H1 (cell line): Measurements from ENCODE around the gene ITIH1. TPM values are rescaled to one million over a fixed set of nuclear protein-coding genes. Genes with fewer than 3 reads are reported as not detected.

Experiments used
- CTCF ChIA-PET: fragments of 300-600 bp; sonication (Branson Sonifier 250); formaldehyde crosslinking; loops from one replicate; lab custom pipeline; 2021; ENCODE audit not compliant: partially characterized antibody; lab: Charles Lee
- POLR2A ChIA-PET: fragments of 300-600 bp; sonication (Branson Sonifier 250); formaldehyde crosslinking; loops from one replicate; lab custom pipeline; 2021; ENCODE audit warnings: inconsistent platforms; ENCODE audit not compliant: partially characterized antibody; lab: Charles Lee
- DNase-seq, 2 experiments: peaks; one replicate each; pipeline versions ENCODE4 v3.0.0 to v3.0.0-alpha.2; 2010 to 2022; ENCODE audit warnings: low spot score in 2 of 2, low read depth in 1 of 2, mixed read lengths in 1 of 2
- FAIRE-seq: peaks from 2 replicates; lab custom pipeline; 2011; peaks lifted over from hg19 to GRCh38; lab: Jason Lieb, UNC
- H2AFZ ChIP-seq: 2 replicates; pipeline ENCODE4 v1.8.1; 2012; ENCODE audit warnings: low read length, inconsistent platforms
- H2AK5ac ChIP-seq: 2 replicates; pipeline ENCODE4 v1.6.1; 2013; ENCODE audit warnings: low read depth, low read length
- H2BK120ac ChIP-seq: replicated peaks from 2 replicates; pipeline ENCODE3; 2013; ENCODE audit warnings: low read depth, low read length, inconsistent platforms
- H2BK12ac ChIP-seq: 2 replicates; pipeline ENCODE4 v1.6.1; 2013; ENCODE audit warnings: low read depth, low read length
- H2BK15ac ChIP-seq: 2 replicates; pipeline ENCODE4 v1.6.1; 2013; ENCODE audit warnings: low read length
- H2BK20ac ChIP-seq: 2 replicates; pipeline ENCODE4 v1.6.1; 2013; ENCODE audit warnings: low read length
- H2BK5ac ChIP-seq: 2 replicates; pipeline ENCODE4 v1.6.1; 2013; ENCODE audit warnings: low read depth, low read length
- H3K14ac ChIP-seq: 2 replicates; pipeline ENCODE4 v1.6.1; 2013; ENCODE audit warnings: inconsistent platforms; ENCODE audit not compliant: insufficient read length
- H3K18ac ChIP-seq: 2 replicates; pipeline ENCODE4 v1.6.1; 2013; ENCODE audit warnings: low read length; ENCODE audit errors: extremely low read depth
- H3K23ac ChIP-seq: 2 replicates; pipeline ENCODE4 v1.6.1; 2013; ENCODE audit warnings: inconsistent platforms; ENCODE audit not compliant: insufficient read length
- H3K23me2 ChIP-seq: 2 replicates; pipeline ENCODE4 v1.6.1; 2013; ENCODE audit warnings: low read depth, low read length
- H3K27ac ChIP-seq: 2 replicates; pipeline ENCODE4 v1.6.1; 2011; ENCODE audit warnings: low read depth, low read length, inconsistent platforms
- H3K27me3 ChIP-seq, 4 experiments: replicated peaks in 1 of 4; 1 replicate in 1 of 4; 2 replicates in 3 of 4; pipeline versions ENCODE4 v1.6.1 to v1.8.1; 2011 to 2013; ENCODE audit warnings: low read length in 3 of 4, mild to moderate bottlenecking in 3 of 4, inconsistent platforms in 2 of 4, mixed read lengths in 2 of 4, moderate library complexity in 1 of 4; ENCODE audit not compliant: control insufficient read depth in 3 of 4, insufficient read depth in 3 of 4; ENCODE audit errors: extremely low read depth in 1 of 4
- H3K36me3 ChIP-seq, 4 experiments: 2 replicates each; pipeline versions ENCODE4 v1.6.1 to v1.8.1; 2011 to 2013; ENCODE audit warnings: mild to moderate bottlenecking in 4 of 4, low read length in 3 of 4, moderate library complexity in 2 of 4, control low read depth in 1 of 4, inconsistent platforms in 1 of 4; ENCODE audit not compliant: insufficient read depth in 4 of 4, control insufficient read depth in 2 of 4
- H3K4ac ChIP-seq: replicated peaks from 2 replicates; pipeline ENCODE3; 2013; ENCODE audit warnings: low read length, low read depth, mixed read lengths, inconsistent platforms; ENCODE audit not compliant: insufficient read length
- H3K4me1 ChIP-seq, 4 experiments: replicated peaks in 1 of 4; 1 replicate in 1 of 4; 2 replicates in 3 of 4; pipeline versions ENCODE4 v1.6.1 to v1.8.1; 2011 to 2013; ENCODE audit warnings: low read length in 3 of 4, inconsistent platforms in 2 of 4, mixed read lengths in 1 of 4; ENCODE audit not compliant: insufficient read depth in 4 of 4, control insufficient read depth in 3 of 4
- H3K4me2 ChIP-seq, 2 experiments: 2 replicates each; pipeline versions ENCODE4 v1.6.1 to v1.8.1; 2011 to 2013; ENCODE audit warnings: low read depth in 2 of 2, low read length in 2 of 2, control low read depth in 1 of 2, inconsistent platforms in 1 of 2, mild to moderate bottlenecking in 1 of 2; ENCODE audit not compliant: insufficient read depth in 1 of 2
- H3K4me3 ChIP-seq, 4 experiments: fragments of 200-600, 300-600 bp in 1 of 4; sonication (generic), shearing (Covaris generic), sonication (Bioruptor Twin) in 1 of 4; 2 replicates each; pipeline versions ENCODE4 v1.5.1 to v1.8.1; 2011 to 2016; ENCODE audit warnings: low read length in 4 of 4, low read depth in 3 of 4, control low read depth in 2 of 4, inconsistent platforms in 2 of 4, mild to moderate bottlenecking in 2 of 4, mixed read lengths in 1 of 4, moderate library complexity in 1 of 4; ENCODE audit not compliant: insufficient read depth in 2 of 4; ENCODE audit errors: extremely low read depth in 1 of 4
- H3K56ac ChIP-seq: replicated peaks from 2 replicates; pipeline ENCODE3; 2013; ENCODE audit warnings: low read depth, mild to moderate bottlenecking, mixed read lengths, low read length, inconsistent platforms; ENCODE audit not compliant: insufficient read length
- H3K79me1 ChIP-seq: 2 replicates; pipeline ENCODE4 v1.6.1; 2013; ENCODE audit warnings: low read depth, low read length, control low read depth
- H3K79me2 ChIP-seq, 2 experiments: 2 replicates each; pipeline versions ENCODE4 v1.6.1 to v1.8.1; 2012 to 2013; ENCODE audit warnings: low read length in 2 of 2, mild to moderate bottlenecking in 2 of 2, inconsistent platforms in 1 of 2; ENCODE audit not compliant: insufficient read depth in 2 of 2, control insufficient read depth in 1 of 2
- H3K9ac ChIP-seq, 4 experiments: replicated peaks in 1 of 4; 1 replicate in 1 of 4; 2 replicates in 3 of 4; pipeline versions ENCODE4 v1.6.1 to v1.8.1; 2011 to 2013; ENCODE audit warnings: low read depth in 3 of 4, low read length in 3 of 4, control low read depth in 2 of 4, mild to moderate bottlenecking in 2 of 4, moderate library complexity in 2 of 4, inconsistent platforms in 1 of 4; ENCODE audit errors: extremely low read depth in 1 of 4
- H3K9me3 ChIP-seq, 2 experiments: 2 replicates each; pipeline versions ENCODE4 v1.6.1 to v1.8.1; 2012 to 2013; ENCODE audit warnings: mild to moderate bottlenecking in 2 of 2, moderate library complexity in 2 of 2, control low read depth in 1 of 2, inconsistent platforms in 1 of 2, low read depth in 1 of 2, low read length in 1 of 2, mixed read lengths in 1 of 2; ENCODE audit not compliant: insufficient read depth in 2 of 2
- H4K20me1 ChIP-seq, 2 experiments: replicated peaks in 1 of 2; 2 replicates each; pipeline versions ENCODE3 to v1.8.1; 2011 to 2013; ENCODE audit warnings: inconsistent platforms in 2 of 2, low read length in 2 of 2, mild to moderate bottlenecking in 1 of 2; ENCODE audit not compliant: insufficient read depth in 2 of 2, control insufficient read depth in 1 of 2
- H4K5ac ChIP-seq: 2 replicates; pipeline ENCODE4 v1.6.1; 2013; ENCODE audit warnings: low read length, low read depth, mixed read lengths, inconsistent platforms; ENCODE audit not compliant: insufficient read length
- H4K8ac ChIP-seq: 2 replicates; pipeline ENCODE4 v1.8.0; 2013; ENCODE audit warnings: mild to moderate bottlenecking, moderate library complexity, low read length, inconsistent platforms; ENCODE audit not compliant: insufficient read depth; ENCODE audit errors: extremely low read depth
- H4K91ac ChIP-seq: replicated peaks from 2 replicates; pipeline ENCODE3; 2013; ENCODE audit warnings: low read length, mixed read lengths, inconsistent platforms; ENCODE audit not compliant: insufficient read length
- JUND ChIP-seq: IDR thresholded peaks from 2 replicates; pipeline ENCODE4 v1.6.1; 2011; ENCODE audit warnings: mild to moderate bottlenecking, improper control_type of control experiment, low read length
- MAFK ChIP-seq: IDR thresholded peaks from 2 replicates; pipeline ENCODE4 v1.6.1; 2012; ENCODE audit warnings: low read depth, mild to moderate bottlenecking, improper control_type of control experiment, low read length
- WGBS, 2 experiments: shearing (Covaris generic) in 1 of 2; methylation state at CpG; one replicate each; pipeline versions ENCODE4 v1.1.6 to v1.1.7; 2013 to 2015; ENCODE audit warnings: low lambda C conversion rate in 2 of 2, mixed read lengths in 2 of 2, inconsistent platforms in 1 of 2, low coverage in 1 of 2, missing lambda C conversion rate in 1 of 2; ENCODE audit not compliant: insufficient replicate concordance in 2 of 2, insufficient coverage in 1 of 2, insufficient read length in 1 of 2; ENCODE audit errors: extremely low coverage in 1 of 2, missing lambda C conversion rate in 1 of 2; 5-methylcytosine and 5-hydroxymethylcytosine counted together
- polyA plus RNA-seq, 7 experiments: library from polyadenylated mRNA; depleted of rRNA in 3 of 7; stranded (reverse) in 5 of 7; unstranded in 2 of 7; fragments of >200 nt in 5 of 7; fragments of 200-250 nt in 2 of 7; gene quantifications; 1 replicate in 5 of 7; 2 replicates in 1 of 7; 4 replicates in 1 of 7; pipeline versions ENCODE4 v1.2.1 to v1.2.3, GENCODE V29; 2011 to 2013; ENCODE audit warnings: missing spikeins in 2 of 7, mixed read lengths in 2 of 7
- total RNA-seq: library from RNA; stranded (reverse); fragmentation: NEBNext Ultra II Directional; extraction: Animal tissue kit (Norgen Biotek cat#: 25700); gene quantifications from 2 replicates; pipeline ENCODE4 v1.2.1, GENCODE V29; 2021

Gene ITIH1
- total and polyA plus RNA-seq, 2 of the 8 experiments (the other 6 are each of a cell fraction or from before 2014, with no cell fraction given) = not detected

DNA sequence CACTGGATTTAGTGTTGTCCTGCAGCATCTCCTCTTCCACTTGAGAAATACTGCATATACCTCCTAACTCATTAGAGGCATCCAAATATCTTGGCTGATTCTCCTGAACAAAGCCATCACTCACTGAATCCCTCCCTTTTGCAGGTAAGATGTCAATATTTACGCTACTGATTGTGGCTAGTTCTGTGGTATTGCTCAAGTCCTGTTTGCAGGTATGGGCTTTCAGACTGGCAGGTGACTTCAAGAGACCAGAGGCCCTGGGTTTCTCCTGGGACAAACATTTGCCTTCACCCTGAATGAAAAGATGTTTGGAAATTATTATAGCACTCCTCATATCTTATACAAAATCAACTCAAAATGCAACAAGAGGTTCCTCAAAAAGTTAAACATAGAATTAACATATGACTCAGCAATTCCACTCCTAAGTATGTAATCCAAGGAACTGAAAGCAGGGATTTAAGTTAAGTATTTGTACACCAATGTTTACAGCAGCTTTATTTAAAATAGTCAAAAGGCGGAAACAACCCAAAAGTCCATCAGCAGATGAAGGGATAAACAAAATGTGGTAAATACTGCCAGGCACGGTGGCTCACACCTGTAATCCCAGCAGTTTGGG, 25.2 kb upstream of the ITIH1 start:
- no peaks in the 10 kb centered on the region for H3K9me3 ChIP-seq
- H4K5ac ChIP-seq = no peak overlapping the region
- 0 out of 2 replicates have a peak, but pooled peaks have one; percentile 15 for TF ChIP-seq MAFK
- TF ChIP-seq JUND = no peak
- H2BK120ac ChIP-seq = no peak overlapping the region
- H2AFZ ChIP-seq = no peak overlapping the region
- ChIA-PET CTCF (interaction anchor here (2.7 kb wide), 1 partner anchor 68 kb away, joined by 10 read pairs; no protein-coding TSS in a partner anchor), POLR2A (no interaction called here)
- DNase-seq (no peak), FAIRE-seq (no peak)
- no peak overlapping the region for H2BK12ac ChIP-seq
- H4K91ac ChIP-seq = no peak overlapping the region
- no peak overlapping the region for H3K4me3 ChIP-seq
- H3K18ac ChIP-seq = no peak overlapping the region
- no peak overlapping the region for H3K23ac ChIP-seq
- H3K36me3 ChIP-seq = peaks cover 11 to 49% (median 26%) of the 10 kb centered on the region in 4 experiments
- H3K27ac ChIP-seq = no peak overlapping the region
- WGBS, 2 experiments = 91% methylated on average over 3 of the region's 3 CpGs; no CpG with 5 or more reads in 1 of the 2 experiments
- H2BK5ac ChIP-seq = no peak overlapping the region
- no peak overlapping the region for H4K8ac ChIP-seq
- H3K79me1 ChIP-seq = no peaks in the 10 kb centered on the region; the same call in 1 of the 2 replicates
- no peaks in the 10 kb centered on the region for H3K4me1 ChIP-seq
- no peak overlapping the region for H3K4ac ChIP-seq
- H3K9ac ChIP-seq = no peak overlapping the region
- no peak overlapping the region for H3K4me2 ChIP-seq
- H3K27me3 ChIP-seq = no peaks in the 10 kb centered on the region
- no peak overlapping the region for H3K56ac ChIP-seq
- no peak overlapping the region for H3K14ac ChIP-seq
- no peak overlapping the region for H2AK5ac ChIP-seq
- no peak overlapping the region for H2BK20ac ChIP-seq
- peaks cover 0 to 1% of the 10 kb centered on the region in 2 experiments for H4K20me1 ChIP-seq
- no peaks in the 10 kb centered on the region for H3K79me2 ChIP-seq
- no peak overlapping the region for H2BK15ac ChIP-seq
- no peaks in the 10 kb centered on the region for H3K23me2 ChIP-seq
